ENCODE measurements around the gene KLHL26. TPM values are rescaled to one million over a fixed set of nuclear protein-coding genes. Genes with fewer than 3 reads are reported as not detected.

The KLHL26 gene
- total RNA-seq, 2 experiments from 2014 or later = 12.8 to 15.8 TPM

DNA sequence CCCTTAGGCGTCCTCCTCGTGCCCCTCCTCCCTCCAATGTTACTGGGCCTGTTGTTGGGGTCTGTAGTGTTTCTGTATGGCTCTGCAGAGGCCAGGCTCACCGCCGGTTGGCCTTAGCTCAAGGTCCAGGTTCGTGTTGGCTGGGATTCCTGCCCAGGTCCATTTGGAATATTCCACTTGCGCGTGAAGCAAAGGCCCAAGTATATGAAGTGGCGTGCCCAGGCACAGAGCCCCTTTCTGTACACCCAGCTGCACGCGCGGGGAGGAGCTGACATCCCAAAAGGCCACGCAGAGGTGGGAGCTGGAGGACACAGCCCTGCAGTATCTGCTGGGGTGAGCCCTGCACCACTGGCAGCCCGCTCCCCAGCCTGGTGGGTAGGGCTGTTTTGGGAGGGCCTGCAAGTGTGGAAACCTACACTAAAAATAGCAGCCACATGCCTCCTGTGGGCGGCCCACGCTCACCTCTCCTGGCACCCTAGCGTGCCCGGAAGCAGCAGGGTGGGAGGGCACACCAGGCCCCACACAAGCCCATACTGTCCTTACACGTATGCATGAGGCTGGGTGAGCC is 76.8 kb downstream of the KLHL26 start:
- H3K9me3 Mint-ChIP-seq (ENCODE audit: low read depth) = no peaks in the 10 kb centered on the region
- H3K4me1 Mint-ChIP-seq = no peaks in the 10 kb centered on the region
- H3K27me3 Mint-ChIP-seq = no peaks in the 10 kb centered on the region
- ATAC-seq (no peak), DNase-seq (no peak)
- no peak overlapping the region for H3K4me3 Mint-ChIP-seq
- no peaks in the 10 kb centered on the region for H3K36me3 Mint-ChIP-seq
- H3K27ac Mint-ChIP-seq = no peak overlapping the region
- CTCF ChIA-PET = no interaction called here

DNA sequence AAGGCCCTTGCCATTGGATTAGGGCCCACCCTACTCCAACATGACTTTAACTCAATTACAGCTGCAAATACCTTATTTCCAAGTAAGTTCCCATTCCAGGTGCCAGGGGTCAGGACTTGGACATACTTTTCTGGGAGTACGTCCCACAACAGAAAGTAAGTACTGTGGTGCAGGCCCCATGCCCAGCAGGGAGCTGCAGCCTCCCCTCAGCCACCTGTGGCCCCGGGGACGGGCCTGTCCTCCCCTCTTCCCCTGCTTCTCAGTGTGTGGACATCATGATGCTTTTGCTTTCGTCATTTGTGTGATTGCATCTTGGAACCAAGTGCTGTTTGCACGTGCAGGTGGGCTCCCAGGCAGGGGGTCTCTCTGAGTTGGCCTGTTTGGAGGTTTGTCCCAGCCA is 78.6 kb downstream of the KLHL26 start:
- H3K27ac Mint-ChIP-seq = no peak overlapping the region
- DNase-seq = no peak
- H3K4me1 Mint-ChIP-seq = no peaks in the 10 kb centered on the region
- no peak overlapping the region for H3K4me3 Mint-ChIP-seq
- CTCF ChIA-PET = interaction anchor here (0.6 kb wide), 1 partner anchor 14 kb away, joined by 3 read pairs; no protein-coding TSS in a partner anchor
- H3K9me3 Mint-ChIP-seq (ENCODE audit: low read depth) = no peaks in the 10 kb centered on the region
- ATAC-seq = no peak
- H3K27me3 Mint-ChIP-seq = no peaks in the 10 kb centered on the region
- H3K36me3 Mint-ChIP-seq = no peaks in the 10 kb centered on the region

DNA sequence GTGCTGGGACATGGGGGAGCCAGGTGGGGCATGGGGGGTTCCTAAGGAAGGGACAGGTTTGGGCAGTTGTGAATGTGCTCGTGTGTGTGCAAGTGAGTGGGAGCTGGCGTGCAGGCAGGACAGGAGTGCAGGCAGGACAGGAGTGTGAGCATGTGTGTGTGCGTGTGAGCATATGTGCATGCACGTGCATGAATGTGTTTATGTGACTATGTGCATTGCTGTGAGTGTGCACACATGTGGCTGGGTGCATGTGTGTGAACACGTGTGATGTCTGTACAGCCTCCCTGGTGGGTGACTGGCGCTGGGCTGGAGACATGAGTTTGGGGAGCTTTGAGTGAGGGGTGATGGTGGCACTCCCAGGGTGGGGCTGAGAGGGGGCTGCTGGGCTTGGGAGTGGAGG is 80.0 kb downstream of the KLHL26 start:
- no peaks in the 10 kb centered on the region for H3K4me1 Mint-ChIP-seq
- H3K27me3 Mint-ChIP-seq = no peaks in the 10 kb centered on the region
- H3K27ac Mint-ChIP-seq = no peak overlapping the region
- H3K4me3 Mint-ChIP-seq = no peak overlapping the region
- H3K9me3 Mint-ChIP-seq (ENCODE audit: low read depth) = no peaks in the 10 kb centered on the region
- no peaks in the 10 kb centered on the region for H3K36me3 Mint-ChIP-seq
- ATAC-seq (no peak), DNase-seq (no peak)
- CTCF ChIA-PET = no interaction called here

DNA sequence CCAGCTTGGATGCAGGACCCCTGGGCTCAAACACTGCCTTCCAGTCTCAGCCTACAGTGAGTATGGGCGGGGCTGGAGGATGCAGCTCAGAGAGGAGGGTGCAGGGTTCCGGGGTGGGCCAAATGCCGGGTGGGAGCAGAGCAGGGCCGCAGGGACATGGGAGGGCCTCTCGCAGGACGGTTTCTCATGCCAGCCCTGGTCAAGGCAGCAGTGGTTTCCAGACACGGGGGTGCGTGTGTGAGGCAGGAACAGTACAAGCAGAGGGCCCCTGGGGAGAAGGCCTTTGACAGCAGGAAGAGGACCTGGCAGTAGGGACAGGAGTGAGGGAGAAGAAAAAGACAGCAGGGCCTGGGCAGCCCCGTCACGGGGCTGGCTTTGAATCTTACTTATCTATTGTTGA is 80.8 kb downstream of the KLHL26 start:
- DNase-seq = no peak
- H3K27ac Mint-ChIP-seq = no peak overlapping the region
- CTCF ChIA-PET = no interaction called here
- H3K4me1 Mint-ChIP-seq = no peaks in the 10 kb centered on the region
- H3K9me3 Mint-ChIP-seq (ENCODE audit: low read depth) = no peaks in the 10 kb centered on the region
- H3K27me3 Mint-ChIP-seq = no peaks in the 10 kb centered on the region
- no peaks in the 10 kb centered on the region for H3K36me3 Mint-ChIP-seq
- H3K4me3 Mint-ChIP-seq = no peak overlapping the region
- no peak for ATAC-seq

DNA sequence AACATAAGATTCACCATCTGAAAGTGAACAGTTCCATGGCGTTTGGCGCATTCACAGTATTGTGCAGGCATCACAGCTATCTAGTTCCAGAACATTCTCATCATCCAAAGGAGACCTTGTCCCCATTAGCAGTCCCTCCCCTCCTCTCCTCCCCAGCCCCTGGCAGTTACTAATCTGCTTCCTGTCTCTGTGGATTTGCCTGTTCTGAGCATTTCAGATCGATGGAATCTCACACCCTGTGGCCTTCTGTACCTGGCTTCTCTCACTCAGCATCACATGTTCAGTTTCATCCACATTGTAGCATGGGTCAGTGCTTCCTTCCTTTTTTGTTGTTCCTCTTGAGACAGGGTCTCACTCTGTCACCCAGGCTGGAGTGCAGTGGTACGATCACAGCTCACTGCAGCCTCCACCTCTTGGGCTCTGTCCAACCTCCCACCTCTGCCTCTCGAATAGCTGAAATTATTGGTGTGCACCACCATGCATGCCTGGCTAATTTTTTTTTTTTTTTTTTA is 81.2 kb downstream of the KLHL26 start:
- H3K9me3 Mint-ChIP-seq (ENCODE audit: low read depth) = no peaks in the 10 kb centered on the region
- no peak overlapping the region for H3K27ac Mint-ChIP-seq
- no peaks in the 10 kb centered on the region for H3K27me3 Mint-ChIP-seq
- no peak for DNase-seq
- no peaks in the 10 kb centered on the region for H3K36me3 Mint-ChIP-seq
- ATAC-seq = no peak
- CTCF ChIA-PET = no interaction called here
- H3K4me3 Mint-ChIP-seq = no peak overlapping the region
- H3K4me1 Mint-ChIP-seq = no peaks in the 10 kb centered on the region

DNA sequence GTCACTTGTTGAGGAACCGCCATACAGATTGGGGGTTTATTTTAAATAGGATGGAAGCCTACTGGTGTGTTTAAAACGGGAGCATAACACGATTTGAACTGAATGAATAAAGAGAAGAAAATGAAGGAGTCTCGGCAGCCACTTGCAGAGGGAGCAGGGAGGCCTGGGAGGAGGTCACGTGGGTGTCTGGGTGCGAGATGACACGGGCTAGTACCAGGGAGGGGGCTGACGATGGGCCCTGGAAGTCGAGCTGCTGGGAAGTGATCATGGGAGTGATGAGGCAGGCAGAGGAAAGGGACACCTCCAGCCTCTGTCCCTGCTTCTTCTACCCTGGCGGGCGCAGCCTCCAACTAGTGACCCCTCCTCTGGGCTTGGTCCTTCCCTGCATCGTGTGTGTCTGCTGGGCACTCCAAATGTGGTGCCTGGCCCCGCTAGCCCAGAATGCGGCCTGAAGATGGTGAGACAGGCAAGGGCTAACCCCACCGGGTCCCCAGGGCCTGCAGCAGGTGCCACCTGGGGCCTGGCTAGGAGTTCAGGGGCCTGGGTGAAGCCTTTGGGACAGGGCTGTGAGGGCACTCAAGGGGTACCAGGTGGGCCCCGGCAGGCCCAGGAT is 82.1 kb downstream of the KLHL26 start:
- no peaks in the 10 kb centered on the region for H3K9me3 Mint-ChIP-seq (ENCODE audit: low read depth)
- ATAC-seq = no peak
- no peak for DNase-seq

DNA sequence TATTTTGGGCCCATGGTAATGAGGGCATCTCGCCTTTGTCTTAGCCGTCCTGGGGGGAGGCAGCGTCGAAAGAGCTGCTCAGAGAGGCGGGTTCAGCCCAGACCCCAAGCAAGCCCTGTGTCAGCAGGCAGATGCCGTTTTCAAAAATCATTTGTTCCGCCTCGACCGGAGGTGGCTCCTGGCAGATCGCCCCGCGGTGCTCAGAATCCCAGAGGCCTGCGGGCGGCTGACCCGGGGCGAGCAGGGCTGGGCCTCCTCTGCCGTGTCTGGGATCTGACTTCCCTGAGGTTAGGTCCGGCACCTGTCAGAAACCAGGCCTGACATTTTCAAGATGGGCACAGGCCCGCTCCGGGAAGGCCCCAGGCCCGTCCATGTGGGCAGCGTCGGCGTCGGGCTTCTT is 82.7 kb downstream of the KLHL26 start:
- CTCF ChIA-PET = no interaction called here
- Mint-ChIP-seq H3K27me3 (no peaks in the 10 kb centered on the region), H3K4me1 (no peaks in the 10 kb centered on the region), H3K9me3 (ENCODE audit: low read depth) (no peaks in the 10 kb centered on the region), H3K36me3 (no peaks in the 10 kb centered on the region), H3K27ac (no peak overlapping the region), H3K4me3 (no peak overlapping the region)
- DNase-seq = no peak
- no peak for ATAC-seq

More for the DNA sequence above, 82.1 kb downstream of the KLHL26 start:
- Mint-ChIP-seq H3K27me3 (no peaks in the 10 kb centered on the region), H3K4me1 (no peaks in the 10 kb centered on the region), H3K4me3 (no peak overlapping the region), H3K36me3 (no peaks in the 10 kb centered on the region), H3K27ac (no peak overlapping the region)
- CTCF ChIA-PET = no interaction called here

Other genes with a start within 250 kb of the KLHL26 start
- under 1 TPM in 1 of 2 experiments, not detected in 1; 0.12 TPM for gene LRRC25, start 239.4 kb upstream of the KLHL26 start, total RNA-seq
- 100 to 1,000 TPM; 197 to 247 TPM for gene SSBP4, start 217.6 kb upstream of the KLHL26 start, total RNA-seq
- 10 to 100 TPM; 29.6 to 30.0 TPM for gene ISYNA1, start 198.9 kb upstream of the KLHL26 start, total RNA-seq
- 10 to 100 TPM; 22.9 to 33.7 TPM for gene ELL, start 115.0 kb upstream of the KLHL26 start, total RNA-seq
- 100 to 1,000 TPM; 220 to 286 TPM for gene FKBP8, start 93.5 kb upstream of the KLHL26 start, total RNA-seq
- 100 to 1,000 TPM; 106 to 113 TPM for gene KXD1, start 79.2 kb upstream of the KLHL26 start, total RNA-seq
- 1,000 to 10,000 TPM; 1,256 to 1,325 TPM for gene UBA52, start 65.2 kb upstream of the KLHL26 start, total RNA-seq
- 100 to 1,000 TPM in 1 of 2 experiments, 10 to 100 TPM in 1; 88.9 to 102 TPM for gene REX1BD, start 48.2 kb upstream of the KLHL26 start, total RNA-seq
- not detected for gene CRLF1, start 30.2 kb upstream of the KLHL26 start, total RNA-seq
- not detected for gene TMEM59L, start 24.2 kb upstream of the KLHL26 start, total RNA-seq
- gene CRTC1, start 46.7 kb downstream of the KLHL26 start, total RNA-seq = 1 to 10 TPM; 5.9 to 6.4 TPM
- not detected for gene COMP, start 154.3 kb downstream of the KLHL26 start, total RNA-seq
- 10 to 100 TPM; 98.4 to 98.7 TPM for gene UPF1, start 194.9 kb downstream of the KLHL26 start, total RNA-seq